Keratinocyte (primary cell): ENCODE results near the gene PKP4. TPM values are rescaled to one million over a fixed set of nuclear protein-coding genes. Genes with fewer than 3 reads are reported as not detected.

ENCODE experiments used
- DNase-seq: peaks from one replicate; pipeline ENCODE4 v3.0.0-alpha.2; 2011; ENCODE audit warnings: low read depth, missing footprints, low spot score
- FAIRE-seq: peaks from 2 replicates; lab custom pipeline; 2011; peaks lifted over from hg19 to GRCh38; lab: Jason Lieb, UNC
- H2AFZ ChIP-seq: 2 replicates; pipeline ENCODE4 v1.6.0; 2012; ENCODE audit warnings: low read length, control low read depth, inconsistent platforms; ENCODE audit not compliant: control insufficient read depth
- H3K27ac ChIP-seq: 2 replicates; pipeline ENCODE4 v1.5.1; 2011; ENCODE audit warnings: low read length; ENCODE audit not compliant: control insufficient read depth, insufficient read depth
- H3K27me3 ChIP-seq: 3 replicates; pipeline ENCODE4 v1.6.0; 2011; ENCODE audit warnings: low read length; ENCODE audit not compliant: control insufficient read depth, insufficient read depth; ENCODE audit errors: extremely low read depth
- H3K36me3 ChIP-seq, 2 experiments: 2 replicates in 1 of 2; 3 replicates in 1 of 2; pipeline ENCODE4 v1.5.1; 2011; ENCODE audit warnings: low read length in 2 of 2, mild to moderate bottlenecking in 1 of 2; ENCODE audit not compliant: control insufficient read depth in 2 of 2, insufficient read depth in 2 of 2; ENCODE audit errors: extremely low read depth in 1 of 2
- H3K4me1 ChIP-seq: 3 replicates; pipeline ENCODE4 v1.5.1; 2011; ENCODE audit warnings: low read length; ENCODE audit not compliant: control insufficient read depth, insufficient read depth; ENCODE audit errors: extremely low read depth
- H3K4me2 ChIP-seq: 3 replicates; pipeline ENCODE4 v1.6.0; 2011; ENCODE audit warnings: low read depth, low read length; ENCODE audit not compliant: control insufficient read depth, insufficient read depth; ENCODE audit errors: extremely low read depth
- H3K4me3 ChIP-seq, 3 experiments: fragments of 200-600 bp in 1 of 3; sonication (generic) in 1 of 3; 2 replicates in 2 of 3; 3 replicates in 1 of 3; pipeline ENCODE4 v1.5.1; 2011 to 2016; ENCODE audit warnings: low read length in 3 of 3, mild to moderate bottlenecking in 3 of 3, control low read depth in 2 of 3, inconsistent platforms in 1 of 3, low read depth in 1 of 3, mixed read lengths in 1 of 3, mixed run types in 1 of 3, moderate library complexity in 1 of 3; ENCODE audit not compliant: control insufficient read depth in 2 of 3, insufficient read depth in 2 of 3; ENCODE audit errors: extremely low read depth in 1 of 3
- H3K79me2 ChIP-seq: 2 replicates; pipeline ENCODE4 v1.6.0; 2012; ENCODE audit warnings: low read length; ENCODE audit not compliant: control insufficient read depth, insufficient read depth
- H3K9ac ChIP-seq: 3 replicates; pipeline ENCODE4 v1.6.0; 2011; ENCODE audit warnings: low read length; ENCODE audit not compliant: control insufficient read depth, insufficient read depth; ENCODE audit errors: extremely low read depth
- H3K9me1 ChIP-seq: 3 replicates; pipeline ENCODE4 v1.6.0; 2011; ENCODE audit warnings: low read length; ENCODE audit not compliant: control insufficient read depth, insufficient read depth; ENCODE audit errors: extremely low read depth
- H3K9me3 ChIP-seq: 2 replicates; pipeline ENCODE4 v1.5.1; 2012; ENCODE audit warnings: low read depth, low read length; ENCODE audit not compliant: control insufficient read depth
- H4K20me1 ChIP-seq: 3 replicates; pipeline ENCODE4 v1.6.0; 2011; ENCODE audit warnings: low read length; ENCODE audit not compliant: control insufficient read depth, insufficient read depth; ENCODE audit errors: extremely low read depth
- CTCF ChIP-seq, 3 experiments: IDR thresholded peaks in 1 of 3; conservative IDR thresholded peaks in 1 of 3; optimal IDR thresholded peaks in 1 of 3; 2 replicates in 2 of 3; 3 replicates in 1 of 3; pipeline versions ENCODE3 to v1.5.1; 2011; ENCODE audit warnings: low read length in 3 of 3, mild to moderate bottlenecking in 3 of 3, moderate library complexity in 2 of 3, control low read depth in 1 of 3, inconsistent platforms in 1 of 3; ENCODE audit not compliant: insufficient read depth in 2 of 3; ENCODE audit errors: extremely low read depth in 1 of 3
- EZH2 ChIP-seq: IDR thresholded peaks from one replicate; pipeline ENCODE4 v1.6.1; 2012; ENCODE audit warnings: inconsistent platforms, mild to moderate bottlenecking, low read length, moderate library complexity
- dilution Hi-C: fragments of 300-500 bp; cut with MboI; formaldehyde crosslinking; loops from one replicate; pipeline ENCODE4 v1.7.0; 2020; ENCODE audit warnings: low sequenced_read_pairs; ENCODE audit not compliant: extremely low pct_ligation_motif_present
- polyA plus RNA-seq, 5 experiments: library from polyadenylated mRNA; depleted of rRNA in 3 of 5; stranded (reverse) in 3 of 5; stranded (forward) in 1 of 5; unstranded in 1 of 5; fragments of >200 nt; gene quantifications; 1 replicate in 1 of 5; 2 replicates in 3 of 5; 3 replicates in 1 of 5; pipeline versions ENCODE4 v1.2.1 to v1.2.3, GENCODE V29; 2011 to 2012; ENCODE audit warnings: missing spikeins in 2 of 5, low read depth in 1 of 5, low replicate concordance in 1 of 5

PKP4 gene
- polyA plus RNA-seq, 1 donor (not counting 4 experiments of a cell fraction or from before 2014, with no cell fraction given) = 43.8 TPM

- no peak overlapping the region for H3K27ac ChIP-seq
- no peak overlapping the region for H2AFZ ChIP-seq
- no peaks in the 10 kb centered on the region for H3K36me3 ChIP-seq
- FAIRE-seq = no peak
- H3K27me3 ChIP-seq = no peaks in the 10 kb centered on the region
- no peak for DNase-seq
- H4K20me1 ChIP-seq = no peaks in the 10 kb centered on the region
- H3K9ac ChIP-seq = no peak overlapping the region
- H3K4me3 ChIP-seq = no peak overlapping the region
- no peaks in the 10 kb centered on the region for H3K4me1 ChIP-seq
- no peaks in the 10 kb centered on the region for H3K9me1 ChIP-seq
- TF ChIP-seq EZH2 (no peak), CTCF (optimal IDR thresholded peaks at IDR 0.05 in 1 of 3, IDR thresholded peaks at IDR 0.05 in 1 of 3, conservative IDR thresholded peaks at IDR 0.05 in 1 of 3; ENCODE audit: extremely low read depth in 1 of 3, insufficient read depth in 2 of 3, low read length in 3 of 3) (no peak)
- no peak overlapping the region for H3K4me2 ChIP-seq
- no peaks in the 10 kb centered on the region for H3K79me2 ChIP-seq
- dilution Hi-C loops = no loop called here
- no peaks in the 10 kb centered on the region for H3K9me3 ChIP-seq
These were observed 13.1 kb upstream of the PKP4 start for GRCh38 chr2:158443606-158444005.

DNA sequence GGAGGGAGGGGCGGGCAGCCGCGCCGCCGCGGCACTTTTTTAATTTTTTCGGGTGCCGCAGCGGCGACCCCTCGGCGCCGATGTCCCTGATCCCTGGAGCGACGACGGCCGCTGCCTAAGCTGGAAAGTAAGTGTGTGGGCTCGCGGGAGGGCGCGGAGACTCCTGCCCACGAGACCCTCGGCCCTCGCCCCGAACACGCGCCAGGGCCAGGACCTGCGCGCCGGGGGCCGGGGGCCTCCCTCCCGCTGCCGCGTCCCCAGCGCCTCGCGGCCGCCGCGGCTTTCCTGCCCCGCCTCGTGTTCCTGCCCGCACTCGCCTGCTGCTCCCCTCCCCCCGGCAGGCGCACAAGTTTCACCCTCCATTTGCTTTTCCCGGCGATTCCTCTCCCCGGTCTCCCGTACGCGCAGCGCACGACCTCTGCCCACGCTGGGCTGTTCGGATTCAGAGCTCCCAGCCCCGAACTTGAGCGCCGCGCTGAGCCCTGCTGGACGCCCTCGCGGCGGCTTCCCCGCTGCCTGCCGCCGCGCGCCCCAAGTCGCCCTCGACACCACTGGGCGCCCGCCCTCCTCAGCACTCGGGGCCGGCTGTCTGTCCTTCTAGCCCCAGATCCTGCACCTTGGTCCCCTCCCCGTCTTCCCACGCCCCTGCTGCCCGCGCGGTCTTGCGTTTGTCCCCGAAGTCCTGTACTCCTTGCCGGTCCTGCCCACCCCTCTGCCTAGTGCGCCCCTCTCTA lies 507 bp downstream of the PKP4 start:
- Histone ChIP-seq H3K27me3 (no peaks in the 10 kb centered on the region), H3K9me1 (no peaks in the 10 kb centered on the region), H3K27ac (peak overlapping the region; percentile 80), H3K4me1 (peaks cover 28% of the 10 kb centered on the region), H3K79me2 (peaks cover 50% of the 10 kb centered on the region), H3K4me2 (peak overlapping the region; percentile 96), H3K4me3 (peak overlapping the region; percentile 67 to 82 (median 80)), H4K20me1 (peaks cover 4% of the 10 kb centered on the region), H2AFZ (peak overlapping the region; percentile 88), H3K36me3 (no peaks in the 10 kb centered on the region), H3K9ac (peak overlapping the region; percentile 88), H3K9me3 (no peaks in the 10 kb centered on the region)
- DNase-seq (no peak), FAIRE-seq (no peak)
- dilution Hi-C loops = no loop called here
- TF ChIP-seq EZH2 (no peak), CTCF (optimal IDR thresholded peaks at IDR 0.05 in 1 of 3, IDR thresholded peaks at IDR 0.05 in 1 of 3, conservative IDR thresholded peaks at IDR 0.05 in 1 of 3; ENCODE audit: extremely low read depth in 1 of 3, insufficient read depth in 2 of 3, low read length in 3 of 3) (peak in 1 of 3 experiments; percentile 17)
